Measurements from ENCODE around the gene TSPOAP1. TPM values are rescaled to one million over a fixed set of nuclear protein-coding genes. Genes with fewer than 3 reads are reported as not detected.
A peak's percentile ranks its signal among the peaks of the same experiment; 100 is the strongest.

The TSPOAP1 gene
- total and polyA plus RNA-seq, 2 of the 13 experiments (the other 11 are each of a cell fraction or from before 2014, with no cell fraction given), result not detected

GRCh38 chr17:58335779-58336455 is 7.3 kb upstream of the TSPOAP1 start (continued):
- no peak for TF ChIP-seq IRF1 (CRISPR knock-in tag; IDR thresholded peaks at IDR 0.05; ENCODE audit: low read depth)
- TF ChIP-seq SP5 (CRISPR knock-in tag; IDR thresholded peaks at IDR 0.05; ENCODE audit: borderline replicate concordance, low read depth), result peak; percentile 54
- TF ChIP-seq ZNF281 (CRISPR knock-in tag; IDR thresholded peaks at IDR 0.05; ENCODE audit: borderline replicate concordance), result no peak
- TF ChIP-seq ARID5B (CRISPR knock-in tag; IDR thresholded peaks at IDR 0.05), result no peak
- no peak for TF ChIP-seq ELK4 (CRISPR knock-in tag; IDR thresholded peaks at IDR 0.05; ENCODE audit: borderline replicate concordance)
- TF ChIP-seq SALL1 (CRISPR knock-in tag; IDR thresholded peaks at IDR 0.05), result peak; percentile 12; the same call in 1 of the 2 replicates
- no peak for TF ChIP-seq ZNF343 (CRISPR knock-in tag; IDR thresholded peaks at IDR 0.05)
- 0 out of 2 replicates have a peak, but pooled peaks have one; percentile 38 for TF ChIP-seq KDM5B (CRISPR knock-in tag; IDR thresholded peaks at IDR 0.05; ENCODE audit: borderline replicate concordance)
- TF ChIP-seq ZNF225 (CRISPR knock-in tag; IDR thresholded peaks at IDR 0.05), result no peak
- no peak for TF ChIP-seq NAIF1 (CRISPR knock-in tag; IDR thresholded peaks at IDR 0.05; ENCODE audit: borderline replicate concordance)
- 0 out of 2 replicates have a peak, but pooled peaks have one; percentile 31 for TF ChIP-seq HDAC2 (CRISPR knock-in tag; IDR thresholded peaks at IDR 0.05)
- TF ChIP-seq KDM2A (CRISPR knock-in tag; IDR thresholded peaks at IDR 0.05; ENCODE audit: borderline replicate concordance, low read depth), result 0 out of 2 replicates have a peak, but pooled peaks have one; percentile 34
- no peak for TF ChIP-seq CHD4 (IDR thresholded peaks at IDR 0.05; ENCODE audit: borderline replicate concordance, low read length)
- TF ChIP-seq ELF1 (CRISPR knock-in tag; IDR thresholded peaks at IDR 0.05), result peak; percentile 52; the same call in 1 of the 2 replicates
- no peak for TF ChIP-seq ZNF382 (CRISPR knock-in tag; IDR thresholded peaks at IDR 0.05; ENCODE audit: borderline replicate concordance)
- TF ChIP-seq ZNF260 (CRISPR knock-in tag; IDR thresholded peaks at IDR 0.05; ENCODE audit: borderline replicate concordance, low read depth), result no peak
- no peak for TF ChIP-seq MLLT10 (CRISPR knock-in tag; IDR thresholded peaks at IDR 0.05)
- no peak for TF ChIP-seq ZNF530 (CRISPR knock-in tag; IDR thresholded peaks at IDR 0.05; ENCODE audit: low read depth)
- TF ChIP-seq GABPA (IDR thresholded peaks at IDR 0.05; ENCODE audit: low read depth, low read length), result no peak
- TF ChIP-seq GABPA (CRISPR knock-in tag; IDR thresholded peaks at IDR 0.05; ENCODE audit: low read depth), result peak; percentile 69
- TF ChIP-seq SIX4 (CRISPR knock-in tag; IDR thresholded peaks at IDR 0.05), result no peak
- TF ChIP-seq ZNF720 (CRISPR knock-in tag; IDR thresholded peaks at IDR 0.05), result no peak

Measured in HepG2 (cell line).